ENCODE data around the gene ZBTB32.
"Not testable (repeated sequence)": the region's sequence is repeated elsewhere in the genome, so short reads cannot be mapped to it uniquely, and the experiment has no call there.

DNA sequence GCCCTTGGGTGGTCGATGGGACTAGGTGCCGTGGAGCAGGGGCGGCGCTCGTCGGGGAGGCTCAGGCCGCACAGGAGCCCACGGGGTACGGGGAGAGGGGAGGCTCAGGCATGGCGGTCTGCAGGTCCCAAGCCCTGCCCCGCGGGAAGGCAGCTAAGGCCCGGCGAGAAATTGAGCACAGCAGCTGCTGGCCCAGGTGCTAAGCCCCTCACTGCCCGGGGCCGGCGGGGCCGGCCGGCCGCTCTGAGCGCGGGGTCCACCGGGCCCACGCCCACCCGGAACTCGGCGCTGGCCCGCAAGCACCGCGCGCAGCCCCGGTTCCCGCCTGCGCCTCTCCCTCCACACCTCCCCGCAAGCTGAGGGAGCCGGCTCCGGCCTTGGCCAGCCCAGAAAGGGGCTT, 13.3 kb upstream of the ZBTB32 start:
- TF ChIP-seq, protein P1, sequence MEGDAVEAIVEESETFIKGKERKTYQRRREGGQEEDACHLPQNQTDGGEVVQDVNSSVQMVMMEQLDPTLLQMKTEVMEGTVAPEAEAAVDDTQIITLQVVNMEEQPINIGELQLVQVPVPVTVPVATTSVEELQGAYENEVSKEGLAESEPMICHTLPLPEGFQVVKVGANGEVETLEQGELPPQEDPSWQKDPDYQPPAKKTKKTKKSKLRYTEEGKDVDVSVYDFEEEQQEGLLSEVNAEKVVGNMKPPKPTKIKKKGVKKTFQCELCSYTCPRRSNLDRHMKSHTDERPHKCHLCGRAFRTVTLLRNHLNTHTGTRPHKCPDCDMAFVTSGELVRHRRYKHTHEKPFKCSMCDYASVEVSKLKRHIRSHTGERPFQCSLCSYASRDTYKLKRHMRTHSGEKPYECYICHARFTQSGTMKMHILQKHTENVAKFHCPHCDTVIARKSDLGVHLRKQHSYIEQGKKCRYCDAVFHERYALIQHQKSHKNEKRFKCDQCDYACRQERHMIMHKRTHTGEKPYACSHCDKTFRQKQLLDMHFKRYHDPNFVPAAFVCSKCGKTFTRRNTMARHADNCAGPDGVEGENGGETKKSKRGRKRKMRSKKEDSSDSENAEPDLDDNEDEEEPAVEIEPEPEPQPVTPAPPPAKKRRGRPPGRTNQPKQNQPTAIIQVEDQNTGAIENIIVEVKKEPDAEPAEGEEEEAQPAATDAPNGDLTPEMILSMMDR (IDR thresholded peaks at IDR 0.05): not testable (repeated sequence)
- TF ChIP-seq, protein P2, sequence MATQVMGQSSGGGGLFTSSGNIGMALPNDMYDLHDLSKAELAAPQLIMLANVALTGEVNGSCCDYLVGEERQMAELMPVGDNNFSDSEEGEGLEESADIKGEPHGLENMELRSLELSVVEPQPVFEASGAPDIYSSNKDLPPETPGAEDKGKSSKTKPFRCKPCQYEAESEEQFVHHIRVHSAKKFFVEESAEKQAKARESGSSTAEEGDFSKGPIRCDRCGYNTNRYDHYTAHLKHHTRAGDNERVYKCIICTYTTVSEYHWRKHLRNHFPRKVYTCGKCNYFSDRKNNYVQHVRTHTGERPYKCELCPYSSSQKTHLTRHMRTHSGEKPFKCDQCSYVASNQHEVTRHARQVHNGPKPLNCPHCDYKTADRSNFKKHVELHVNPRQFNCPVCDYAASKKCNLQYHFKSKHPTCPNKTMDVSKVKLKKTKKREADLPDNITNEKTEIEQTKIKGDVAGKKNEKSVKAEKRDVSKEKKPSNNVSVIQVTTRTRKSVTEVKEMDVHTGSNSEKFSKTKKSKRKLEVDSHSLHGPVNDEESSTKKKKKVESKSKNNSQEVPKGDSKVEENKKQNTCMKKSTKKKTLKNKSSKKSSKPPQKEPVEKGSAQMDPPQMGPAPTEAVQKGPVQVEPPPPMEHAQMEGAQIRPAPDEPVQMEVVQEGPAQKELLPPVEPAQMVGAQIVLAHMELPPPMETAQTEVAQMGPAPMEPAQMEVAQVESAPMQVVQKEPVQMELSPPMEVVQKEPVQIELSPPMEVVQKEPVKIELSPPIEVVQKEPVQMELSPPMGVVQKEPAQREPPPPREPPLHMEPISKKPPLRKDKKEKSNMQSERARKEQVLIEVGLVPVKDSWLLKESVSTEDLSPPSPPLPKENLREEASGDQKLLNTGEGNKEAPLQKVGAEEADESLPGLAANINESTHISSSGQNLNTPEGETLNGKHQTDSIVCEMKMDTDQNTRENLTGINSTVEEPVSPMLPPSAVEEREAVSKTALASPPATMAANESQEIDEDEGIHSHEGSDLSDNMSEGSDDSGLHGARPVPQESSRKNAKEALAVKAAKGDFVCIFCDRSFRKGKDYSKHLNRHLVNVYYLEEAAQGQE (IDR thresholded peaks at IDR 0.05; ENCODE audit: insufficient read depth in 1 of 2, low read depth in 2 of 2, low read length in 1 of 2): not testable (repeated sequence)
